Measurements from ENCODE around the gene COL5A2. TPM values are rescaled to one million over a fixed set of nuclear protein-coding genes. Genes with fewer than 3 reads are reported as not detected.

COL5A2 gene
- total RNA-seq, 4 donors from 2014 or later, result 7.7 to 29.5 (median 16.9) TPM

- H3K4me3 ChIP-seq (ENCODE audit: low read depth, poor library complexity, severe bottlenecking), result no peak overlapping the region
- no peak for TF ChIP-seq POLR2A (IDR thresholded peaks at IDR 0.05)
- TF ChIP-seq CTCF (IDR thresholded peaks at IDR 0.05), result no peak
- 86 to 91% methylated on average over 5 of the region's 5 CpGs for WGBS, 2 donors
- DNase-seq (ENCODE audit: low spot score in 2 of 2), result no peak
- intact Hi-C loops (cut with DNase I; ENCODE audit: low total_unique reads), result no loop called here
These were observed 55.4 kb downstream of the COL5A2 start for GRCh38 chr2:189124175-189124574.

- TF ChIP-seq POLR2A (IDR thresholded peaks at IDR 0.05), result no peak
- TF ChIP-seq CTCF (IDR thresholded peaks at IDR 0.05), result no peak
- DNase-seq (ENCODE audit: low spot score in 2 of 2), result no peak
- H3K4me3 ChIP-seq (ENCODE audit: low read depth, poor library complexity, severe bottlenecking), result no peak overlapping the region
- intact Hi-C loops (cut with DNase I; ENCODE audit: low total_unique reads), result no loop called here
These were observed 61.2 kb downstream of the COL5A2 start for GRCh38 chr2:189118386-189118785.

GRCh38 chr2:189116979-189117378, 62.6 kb downstream of the COL5A2 start:
- TF ChIP-seq CTCF (IDR thresholded peaks at IDR 0.05) (no peak), POLR2A (IDR thresholded peaks at IDR 0.05) (no peak)
- DNase-seq (ENCODE audit: low spot score in 2 of 2), result no peak
- H3K4me3 ChIP-seq (ENCODE audit: low read depth, poor library complexity, severe bottlenecking), result no peak overlapping the region
- 36 to 46% methylated on average over 1 of the region's 1 CpG for WGBS, 2 donors
- intact Hi-C loops (cut with DNase I; ENCODE audit: low total_unique reads), result no loop called here

- no peak overlapping the region for H3K4me3 ChIP-seq (ENCODE audit: low read depth, poor library complexity, severe bottlenecking)
- intact Hi-C loops (cut with DNase I; ENCODE audit: low total_unique reads), result no loop called here
- DNase-seq (ENCODE audit: low spot score in 2 of 2), result no peak
These were observed 63.5 kb downstream of the COL5A2 start for GRCh38 chr2:189116087-189116486.

GRCh38 chr2:189115126-189115525, 64.4 kb downstream of the COL5A2 start:
- intact Hi-C loops (cut with DNase I; ENCODE audit: low total_unique reads), result no loop called here
- no peak for TF ChIP-seq POLR2A (IDR thresholded peaks at IDR 0.05)
- TF ChIP-seq CTCF (IDR thresholded peaks at IDR 0.05), result no peak
- DNase-seq (ENCODE audit: low spot score in 2 of 2), result no peak
- 16 to 22% methylated on average over 2 of the region's 2 CpGs for WGBS, 2 donors
- no peak overlapping the region for H3K4me3 ChIP-seq (ENCODE audit: low read depth, poor library complexity, severe bottlenecking)

More at GRCh38 chr2:189116087-189116486, 63.5 kb downstream of the COL5A2 start:
- 57 to 62% methylated on average over 4 of the region's 4 CpGs for WGBS, 2 donors
- no peak for TF ChIP-seq CTCF (IDR thresholded peaks at IDR 0.05)
- TF ChIP-seq POLR2A (IDR thresholded peaks at IDR 0.05), result no peak

- DNase-seq (ENCODE audit: low spot score in 2 of 2), result no peak
- TF ChIP-seq CTCF (IDR thresholded peaks at IDR 0.05) (no peak), POLR2A (IDR thresholded peaks at IDR 0.05) (no peak)
- 48 to 64% methylated on average over 2 of the region's 2 CpGs for WGBS, 2 donors
- no peak overlapping the region for H3K4me3 ChIP-seq (ENCODE audit: low read depth, poor library complexity, severe bottlenecking)
- intact Hi-C loops (cut with DNase I; ENCODE audit: low total_unique reads), result no loop called here
These were observed 65.6 kb downstream of the COL5A2 start for GRCh38 chr2:189113963-189114362.

All from lower leg skin (tissue), 4 donors.